ENCODE data around the gene SENP3. TPM values are rescaled to one million over a fixed set of nuclear protein-coding genes. Genes with fewer than 3 reads are reported as not detected.

SENP3 gene
- total RNA-seq, 1 donor from 2014 or later = 57.6 TPM

GRCh38 chr17:7610641-7611040, 48.9 kb downstream of the SENP3 start:
- Histone ChIP-seq H3K36me3 (peaks cover 23% of the 10 kb centered on the region), H3K4me1 (peaks cover 35% of the 10 kb centered on the region), H3K4me3 (no peak overlapping the region), H3K27ac (no peak overlapping the region), H3K9me3 (no peaks in the 10 kb centered on the region), H3K27me3 (no peaks in the 10 kb centered on the region)
- TF ChIP-seq CTCF (IDR thresholded peaks at IDR 0.05) = no peak
- no peak for ATAC-seq
- DNase-seq = no peak
- intact Hi-C loops (cut with DNase I) = no loop called here

- Histone ChIP-seq H3K36me3 (peaks cover 14% of the 10 kb centered on the region), H3K4me1 (peaks cover 35% of the 10 kb centered on the region), H3K9me3 (no peaks in the 10 kb centered on the region), H3K4me3 (no peak overlapping the region), H3K27me3 (no peaks in the 10 kb centered on the region), H3K27ac (no peak overlapping the region)
- DNase-seq (no peak), ATAC-seq (no peak)
- TF ChIP-seq CTCF (IDR thresholded peaks at IDR 0.05) = no peak
- intact Hi-C loops (cut with DNase I) = no loop called here
Observed at GRCh38 chr17:7611635-7612293, 50.0 kb downstream of the SENP3 start.

- no peak for TF ChIP-seq CTCF (IDR thresholded peaks at IDR 0.05)
- no peak overlapping the region for H3K4me3 ChIP-seq
Observed at GRCh38 chr17:7612294-7612640, 50.5 kb downstream of the SENP3 start.

GRCh38 chr17:7613769-7614424, 52.2 kb downstream of the SENP3 start:
- no peak for ATAC-seq
- intact Hi-C loops (cut with DNase I) = no loop called here

More at GRCh38 chr17:7612294-7612640, 50.5 kb downstream of the SENP3 start:
- H3K9me3 ChIP-seq = no peaks in the 10 kb centered on the region
- intact Hi-C loops (cut with DNase I) = no loop called here
- no peak overlapping the region for H3K27ac ChIP-seq
- no peak for ATAC-seq
- H3K36me3 ChIP-seq = peaks cover 12% of the 10 kb centered on the region
- peaks cover 35% of the 10 kb centered on the region for H3K4me1 ChIP-seq
- H3K27me3 ChIP-seq = no peaks in the 10 kb centered on the region
- DNase-seq = no peak

GRCh38 chr17:7614425-7615264, 52.9 kb downstream of the SENP3 start, which contains the start of gene FXR2:
Gene FXR2 (minus strand): TSS chr17:7614897. CDS start chr17:7614532, 365 bp downstream.
- Histone ChIP-seq H3K27ac (peak within 1 kb of the TSS; percentile 86), H3K27me3 (no peaks in the 10 kb centered on the region), H3K4me1 (peaks cover 30% of the 10 kb centered on the region), H3K9me3 (no peaks in the 10 kb centered on the region), H3K4me3 (peak within 1 kb of the TSS; percentile 83), H3K36me3 (peaks cover 12% of the 10 kb centered on the region)
- ATAC-seq = peak; percentile 98
- intact Hi-C loops (cut with DNase I) = no loop called here
- peak; percentile 100 for DNase-seq
- peak; percentile 58 for TF ChIP-seq CTCF (IDR thresholded peaks at IDR 0.05)

More at GRCh38 chr17:7613769-7614424, 52.2 kb downstream of the SENP3 start:
- TF ChIP-seq CTCF (IDR thresholded peaks at IDR 0.05) = no peak
- Histone ChIP-seq H3K27me3 (no peaks in the 10 kb centered on the region), H3K4me3 (peak overlapping the region; percentile 83), H3K27ac (peak overlapping the region; percentile 78), H3K4me1 (peaks cover 35% of the 10 kb centered on the region), H3K9me3 (no peaks in the 10 kb centered on the region), H3K36me3 (peaks cover 12% of the 10 kb centered on the region)
- no peak for DNase-seq
